ENCODE data around the gene STX3.

- TF ChIP-seq ZNF274 (IDR thresholded peaks at IDR 0.05; ENCODE audit: low read depth, low read length) = no peak
- TF ChIP-seq YY1 (IDR thresholded peaks at IDR 0.05; ENCODE audit: insufficient read depth, insufficient read length) = no peak
Observed at GRCh38 chr11:59773083-59773440, 17.9 kb downstream of the STX3 start.
